ENCODE results near the gene ZNF823.

The ZNF823 gene

DNA sequence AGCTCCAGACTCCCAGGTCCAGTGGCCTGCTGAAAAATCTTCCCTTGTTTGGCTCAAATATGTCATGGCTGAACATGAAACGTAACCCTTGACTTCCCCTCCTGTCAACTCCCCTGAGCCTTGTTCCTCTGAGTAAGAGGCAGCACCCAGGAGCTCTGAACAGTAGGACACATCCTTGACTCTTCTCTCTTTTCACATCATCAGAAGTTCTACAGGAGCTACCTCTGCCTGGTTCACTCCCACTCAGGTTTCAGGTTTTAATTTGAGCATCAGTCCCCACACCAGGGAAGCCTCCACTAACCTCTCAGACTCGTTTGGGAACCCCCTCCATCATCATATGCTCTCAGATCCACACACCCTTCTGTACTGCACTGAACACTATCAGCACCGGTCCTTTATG lies 30.3 kb downstream of the ZNF823 start:
- TF ChIP-seq TEAD4 (IDR thresholded peaks at IDR 0.05) (no peak), TAF1 (IDR thresholded peaks at IDR 0.05; ENCODE audit: low read depth) (no peak), EGR1 (IDR thresholded peaks at IDR 0.05) (no peak), RAD21 (IDR thresholded peaks at IDR 0.05; ENCODE audit: low read depth) (no peak), YY1 (IDR thresholded peaks at IDR 0.05; ENCODE audit: low read depth) (no peak), TCF12 (IDR thresholded peaks at IDR 0.05; ENCODE audit: low read depth) (no peak), CEBPB (IDR thresholded peaks at IDR 0.05) (no peak)

GRCh38 chr19:11705474-11705873 lies 33.3 kb downstream of the ZNF823 start:
- TF ChIP-seq, protein P1, sequence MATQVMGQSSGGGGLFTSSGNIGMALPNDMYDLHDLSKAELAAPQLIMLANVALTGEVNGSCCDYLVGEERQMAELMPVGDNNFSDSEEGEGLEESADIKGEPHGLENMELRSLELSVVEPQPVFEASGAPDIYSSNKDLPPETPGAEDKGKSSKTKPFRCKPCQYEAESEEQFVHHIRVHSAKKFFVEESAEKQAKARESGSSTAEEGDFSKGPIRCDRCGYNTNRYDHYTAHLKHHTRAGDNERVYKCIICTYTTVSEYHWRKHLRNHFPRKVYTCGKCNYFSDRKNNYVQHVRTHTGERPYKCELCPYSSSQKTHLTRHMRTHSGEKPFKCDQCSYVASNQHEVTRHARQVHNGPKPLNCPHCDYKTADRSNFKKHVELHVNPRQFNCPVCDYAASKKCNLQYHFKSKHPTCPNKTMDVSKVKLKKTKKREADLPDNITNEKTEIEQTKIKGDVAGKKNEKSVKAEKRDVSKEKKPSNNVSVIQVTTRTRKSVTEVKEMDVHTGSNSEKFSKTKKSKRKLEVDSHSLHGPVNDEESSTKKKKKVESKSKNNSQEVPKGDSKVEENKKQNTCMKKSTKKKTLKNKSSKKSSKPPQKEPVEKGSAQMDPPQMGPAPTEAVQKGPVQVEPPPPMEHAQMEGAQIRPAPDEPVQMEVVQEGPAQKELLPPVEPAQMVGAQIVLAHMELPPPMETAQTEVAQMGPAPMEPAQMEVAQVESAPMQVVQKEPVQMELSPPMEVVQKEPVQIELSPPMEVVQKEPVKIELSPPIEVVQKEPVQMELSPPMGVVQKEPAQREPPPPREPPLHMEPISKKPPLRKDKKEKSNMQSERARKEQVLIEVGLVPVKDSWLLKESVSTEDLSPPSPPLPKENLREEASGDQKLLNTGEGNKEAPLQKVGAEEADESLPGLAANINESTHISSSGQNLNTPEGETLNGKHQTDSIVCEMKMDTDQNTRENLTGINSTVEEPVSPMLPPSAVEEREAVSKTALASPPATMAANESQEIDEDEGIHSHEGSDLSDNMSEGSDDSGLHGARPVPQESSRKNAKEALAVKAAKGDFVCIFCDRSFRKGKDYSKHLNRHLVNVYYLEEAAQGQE (IDR thresholded peaks at IDR 0.05; ENCODE audit: low read depth), result no peak
- no peak for TF ChIP-seq NFIC (IDR thresholded peaks at IDR 0.05)
- no peak for TF ChIP-seq TCF12 (IDR thresholded peaks at IDR 0.05; ENCODE audit: low read depth)
- TF ChIP-seq EGR1 (IDR thresholded peaks at IDR 0.05), result no peak
- TF ChIP-seq, protein P2, sequence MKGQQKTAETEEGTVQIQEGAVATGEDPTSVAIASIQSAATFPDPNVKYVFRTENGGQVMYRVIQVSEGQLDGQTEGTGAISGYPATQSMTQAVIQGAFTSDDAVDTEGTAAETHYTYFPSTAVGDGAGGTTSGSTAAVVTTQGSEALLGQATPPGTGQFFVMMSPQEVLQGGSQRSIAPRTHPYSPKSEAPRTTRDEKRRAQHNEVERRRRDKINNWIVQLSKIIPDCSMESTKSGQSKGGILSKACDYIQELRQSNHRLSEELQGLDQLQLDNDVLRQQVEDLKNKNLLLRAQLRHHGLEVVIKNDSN (IDR thresholded peaks at IDR 0.05), result no peak

DNA sequence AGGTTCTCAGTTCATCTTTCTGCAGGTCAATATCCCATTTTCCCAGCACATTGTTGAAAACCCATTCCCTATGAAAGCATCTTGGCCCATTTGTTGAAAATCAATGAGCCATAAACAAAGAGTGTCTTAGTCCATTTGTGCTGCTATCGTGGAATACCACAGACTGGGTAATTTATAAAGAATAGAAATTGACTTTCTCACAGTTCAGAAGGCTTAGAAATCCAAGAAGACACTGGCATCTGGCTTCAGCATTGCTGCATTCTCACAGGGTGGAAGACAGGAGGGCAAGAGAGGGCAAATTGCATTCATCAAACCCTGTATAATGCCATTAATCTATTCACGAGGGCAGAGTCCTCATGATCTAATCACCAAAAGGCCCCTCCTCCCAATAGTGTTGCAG lies 34.1 kb downstream of the ZNF823 start:
- TF ChIP-seq TCF12 (IDR thresholded peaks at IDR 0.05; ENCODE audit: low read depth) (no peak), RAD21 (IDR thresholded peaks at IDR 0.05; ENCODE audit: low read depth) (no peak), FOXM1 (IDR thresholded peaks at IDR 0.05; ENCODE audit: borderline replicate concordance, low read depth) (no peak), TEAD4 (IDR thresholded peaks at IDR 0.05) (no peak), TAF1 (IDR thresholded peaks at IDR 0.05; ENCODE audit: low read depth) (no peak), NFIC (IDR thresholded peaks at IDR 0.05) (no peak), CREB1 (IDR thresholded peaks at IDR 0.05; ENCODE audit: low read depth) (no peak), CEBPB (IDR thresholded peaks at IDR 0.05) (no peak), ZBTB7A (IDR thresholded peaks at IDR 0.05; ENCODE audit: low read depth) (no peak), YY1 (IDR thresholded peaks at IDR 0.05; ENCODE audit: low read depth) (no peak), EGR1 (IDR thresholded peaks at IDR 0.05) (no peak), EP300 (IDR thresholded peaks at IDR 0.05; ENCODE audit: borderline replicate concordance) (no peak)
- TF ChIP-seq, protein P2 (IDR thresholded peaks at IDR 0.05), result no peak
- TF ChIP-seq, protein P3, sequence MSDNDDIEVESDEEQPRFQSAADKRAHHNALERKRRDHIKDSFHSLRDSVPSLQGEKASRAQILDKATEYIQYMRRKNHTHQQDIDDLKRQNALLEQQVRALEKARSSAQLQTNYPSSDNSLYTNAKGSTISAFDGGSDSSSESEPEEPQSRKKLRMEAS (IDR thresholded peaks at IDR 0.05), result no peak
- TF ChIP-seq, protein P1 (IDR thresholded peaks at IDR 0.05; ENCODE audit: low read depth), result no peak

DNA sequence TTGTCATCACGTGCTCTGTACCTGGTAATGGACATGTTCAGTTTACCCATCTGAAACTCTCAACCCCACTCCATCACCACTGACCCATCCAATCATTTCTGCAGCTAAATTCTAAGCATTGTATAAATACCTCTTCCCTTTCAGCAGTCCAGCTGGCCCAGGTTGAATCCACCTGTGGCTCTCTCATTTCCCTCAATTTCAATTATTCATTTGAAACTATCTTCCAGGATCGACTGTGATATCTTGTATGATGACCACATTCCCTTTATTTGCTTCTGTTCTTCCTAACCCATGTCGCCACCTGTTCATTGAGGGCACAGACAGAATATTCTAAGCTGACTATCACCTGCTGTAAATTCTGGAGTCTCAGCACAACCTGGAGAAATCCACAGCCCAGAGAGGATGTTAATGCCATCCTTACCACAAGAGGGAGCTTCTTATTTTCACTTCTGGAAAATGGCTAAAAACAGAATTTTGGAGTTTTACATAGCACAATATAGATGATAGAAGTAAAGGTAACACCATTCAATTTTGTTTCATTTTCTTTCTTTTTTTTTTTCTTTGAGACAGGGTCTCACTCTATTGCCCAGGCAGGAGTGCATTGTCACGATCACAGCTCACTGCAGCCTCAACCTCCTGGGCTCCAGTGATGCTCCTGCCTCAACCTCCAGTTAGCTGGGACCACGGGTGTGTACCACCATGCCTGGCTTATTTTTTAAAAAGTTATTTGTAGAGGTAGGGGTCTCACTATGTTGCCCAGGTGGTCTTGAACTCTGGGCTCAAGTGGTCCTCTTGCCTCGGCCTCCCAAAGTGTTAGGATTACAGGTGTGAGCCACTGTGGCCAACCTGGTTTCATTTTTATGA lies 38.6 kb downstream of the ZNF823 start:
- TF ChIP-seq TAF1 (IDR thresholded peaks at IDR 0.05; ENCODE audit: low read depth) (no peak), RAD21 (IDR thresholded peaks at IDR 0.05; ENCODE audit: low read depth) (peak; percentile 53)

GRCh38 chr19:11698231-11698630 lies 40.5 kb downstream of the ZNF823 start:
- TF ChIP-seq RAD21 (IDR thresholded peaks at IDR 0.05; ENCODE audit: low read depth) (no peak), EP300 (IDR thresholded peaks at IDR 0.05; ENCODE audit: borderline replicate concordance) (no peak), TEAD4 (IDR thresholded peaks at IDR 0.05) (no peak), TAF1 (IDR thresholded peaks at IDR 0.05; ENCODE audit: low read depth) (no peak), FOXM1 (IDR thresholded peaks at IDR 0.05; ENCODE audit: borderline replicate concordance, low read depth) (no peak)
- TF ChIP-seq, protein P3 (IDR thresholded peaks at IDR 0.05), result no peak

GRCh38 chr19:11697284-11697855 lies 41.4 kb downstream of the ZNF823 start:
- TF ChIP-seq NFIC (IDR thresholded peaks at IDR 0.05) (no peak), TEAD4 (IDR thresholded peaks at IDR 0.05) (no peak), ZBTB7A (IDR thresholded peaks at IDR 0.05; ENCODE audit: low read depth) (no peak), TAF1 (IDR thresholded peaks at IDR 0.05; ENCODE audit: low read depth) (no peak), CEBPB (IDR thresholded peaks at IDR 0.05) (no peak), EP300 (IDR thresholded peaks at IDR 0.05; ENCODE audit: borderline replicate concordance) (no peak), YY1 (IDR thresholded peaks at IDR 0.05; ENCODE audit: low read depth) (no peak), CREB1 (IDR thresholded peaks at IDR 0.05; ENCODE audit: low read depth) (no peak), RAD21 (IDR thresholded peaks at IDR 0.05; ENCODE audit: low read depth) (no peak), EGR1 (IDR thresholded peaks at IDR 0.05) (no peak), FOXM1 (IDR thresholded peaks at IDR 0.05; ENCODE audit: borderline replicate concordance, low read depth) (no peak), TCF12 (IDR thresholded peaks at IDR 0.05; ENCODE audit: low read depth) (no peak)
- TF ChIP-seq, protein P1 (IDR thresholded peaks at IDR 0.05; ENCODE audit: low read depth), result no peak
- TF ChIP-seq, protein P2 (IDR thresholded peaks at IDR 0.05), result no peak
- TF ChIP-seq, protein P3 (IDR thresholded peaks at IDR 0.05), result no peak
